Activated B cell treated with CpG ODN at 0.5 μM for 24 hours (primary cell): Measurements from ENCODE around the gene RABGAP1L. TPM values are rescaled to one million over a fixed set of nuclear protein-coding genes. Genes with fewer than 3 reads are reported as not detected.

Experiments
- ATAC-seq: fragments of 200-7000 bp; cut with Tn5 transposase; one replicate; pipeline ENCODE4 v1.10.0; 2021; ENCODE audit warnings: low read depth, mild to moderate bottlenecking, moderate library complexity
- CTCF ChIA-PET: fragments of 350-600 bp; sonication (Branson Sonifier 250); formaldehyde crosslinking; loops from one replicate; lab custom pipeline; 2021; ENCODE audit warnings: antibody characterized with exemption; lab: Charles Lee
- POLR2A ChIA-PET: fragments of 350-600 bp; sonication (Branson Sonifier 250); formaldehyde crosslinking; loops from one replicate; lab custom pipeline; 2021; ENCODE audit warnings: antibody characterized with exemption; lab: Charles Lee
- DNase-seq: peaks from one replicate; pipeline ENCODE4 v3.0.0; 2022
- H3K27ac Mint-ChIP-seq: one replicate; pipeline ENCODE4 v1.8.0; 2020; ENCODE audit warnings: mixed read lengths
- H3K27me3 Mint-ChIP-seq: one replicate; pipeline ENCODE4 v1.8.0; 2021; ENCODE audit warnings: mixed read lengths
- H3K36me3 Mint-ChIP-seq: one replicate; pipeline ENCODE4 v1.8.0; 2021; ENCODE audit warnings: low read depth, mixed read lengths
- H3K4me1 Mint-ChIP-seq: one replicate; pipeline ENCODE4 v1.8.0; 2021; ENCODE audit warnings: mixed read lengths
- H3K4me3 Mint-ChIP-seq: one replicate; pipeline ENCODE4 v1.8.0; 2020; ENCODE audit warnings: mild to moderate bottlenecking, mixed read lengths
- H3K9me3 Mint-ChIP-seq: one replicate; pipeline ENCODE4 v1.8.0; 2020; ENCODE audit warnings: mixed read lengths
- intact Hi-C: fragments of 100-400 bp; cut with micrococcal nuclease; formaldehyde crosslinking; loops from one replicate; pipeline ENCODE4 v1.15.1; 2024
- total RNA-seq: library from RNA; stranded (reverse); gene quantifications from 2 replicates; pipeline ENCODE4 v1.2.3, GENCODE V29; 2022
- TF ChIP-seq, protein P1 (sequence below): fragments of 200-600 bp; IDR thresholded peaks from one replicate; pipeline ENCODE4 v1.8.0; 2022; ENCODE audit warnings: antibody characterized with exemption, mild to moderate bottlenecking

The RABGAP1L gene
- total RNA-seq, 1 donor from 2014 or later: 126 TPM

DNA sequence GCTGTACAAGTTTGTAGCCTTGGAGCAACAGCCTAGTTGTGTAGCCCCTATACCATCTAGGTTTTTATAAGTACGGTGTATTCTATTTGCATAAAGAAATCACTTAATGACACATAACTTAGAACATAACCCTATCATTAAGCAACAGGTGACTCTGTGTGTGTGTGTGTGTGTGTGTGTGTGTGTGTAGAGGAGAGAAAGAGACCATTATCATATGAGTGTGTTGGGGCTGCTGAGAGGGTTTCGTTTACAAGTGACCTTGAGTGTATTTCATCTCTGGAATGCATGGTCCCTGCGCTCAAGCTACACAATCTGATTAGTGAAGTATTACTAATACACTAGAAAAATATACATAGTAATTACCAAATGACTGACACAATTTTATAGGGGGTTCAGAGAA is 115.1 kb downstream of the RABGAP1L start:
- no peak for ATAC-seq
- Mint-ChIP-seq H3K4me1 (peaks cover 58% of the 10 kb centered on the region), H3K36me3 (peaks cover 29% of the 10 kb centered on the region), H3K27me3 (no peaks in the 10 kb centered on the region), H3K9me3 (no peaks in the 10 kb centered on the region), H3K27ac (no peak overlapping the region), H3K4me3 (no peak overlapping the region)
- TF ChIP-seq, protein P1, sequence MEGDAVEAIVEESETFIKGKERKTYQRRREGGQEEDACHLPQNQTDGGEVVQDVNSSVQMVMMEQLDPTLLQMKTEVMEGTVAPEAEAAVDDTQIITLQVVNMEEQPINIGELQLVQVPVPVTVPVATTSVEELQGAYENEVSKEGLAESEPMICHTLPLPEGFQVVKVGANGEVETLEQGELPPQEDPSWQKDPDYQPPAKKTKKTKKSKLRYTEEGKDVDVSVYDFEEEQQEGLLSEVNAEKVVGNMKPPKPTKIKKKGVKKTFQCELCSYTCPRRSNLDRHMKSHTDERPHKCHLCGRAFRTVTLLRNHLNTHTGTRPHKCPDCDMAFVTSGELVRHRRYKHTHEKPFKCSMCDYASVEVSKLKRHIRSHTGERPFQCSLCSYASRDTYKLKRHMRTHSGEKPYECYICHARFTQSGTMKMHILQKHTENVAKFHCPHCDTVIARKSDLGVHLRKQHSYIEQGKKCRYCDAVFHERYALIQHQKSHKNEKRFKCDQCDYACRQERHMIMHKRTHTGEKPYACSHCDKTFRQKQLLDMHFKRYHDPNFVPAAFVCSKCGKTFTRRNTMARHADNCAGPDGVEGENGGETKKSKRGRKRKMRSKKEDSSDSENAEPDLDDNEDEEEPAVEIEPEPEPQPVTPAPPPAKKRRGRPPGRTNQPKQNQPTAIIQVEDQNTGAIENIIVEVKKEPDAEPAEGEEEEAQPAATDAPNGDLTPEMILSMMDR: no peak
- ChIA-PET CTCF (interaction anchor here (6.0 kb wide), 1 partner anchor 12 kb away, joined by 42 read pairs; no protein-coding TSS in a partner anchor), POLR2A (no interaction called here)
- intact Hi-C loops: loop anchor here (5.0 kb wide), 1 partner anchor 33 kb away; no protein-coding TSS in a partner anchor
- no peak for DNase-seq

DNA sequence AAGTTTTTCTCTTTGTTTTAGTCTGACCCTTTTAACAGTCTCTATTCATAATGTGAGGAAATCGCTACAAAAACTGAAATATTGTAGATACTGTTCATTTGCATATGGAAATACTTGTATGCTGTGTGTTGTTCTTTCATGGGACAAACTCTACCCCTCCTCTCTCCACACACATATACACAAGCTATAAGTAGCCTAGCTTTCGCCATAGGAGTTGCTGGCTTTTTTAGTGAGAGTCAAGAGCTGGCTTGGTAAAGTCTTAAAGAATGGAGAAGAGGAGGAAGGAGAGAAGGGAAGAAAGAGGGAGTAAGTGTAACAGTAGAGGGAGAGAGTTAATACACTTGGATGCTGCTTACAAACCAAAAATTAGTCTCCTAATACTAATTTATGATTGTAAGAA is 115.6 kb downstream of the RABGAP1L start:
- intact Hi-C loops: loop anchor here (5.0 kb wide), 1 partner anchor 32 kb away; no protein-coding TSS in a partner anchor
- DNase-seq: no peak
- Mint-ChIP-seq H3K4me3 (no peak overlapping the region), H3K27ac (no peak overlapping the region), H3K27me3 (no peaks in the 10 kb centered on the region), H3K9me3 (no peaks in the 10 kb centered on the region), H3K36me3 (peaks cover 31% of the 10 kb centered on the region), H3K4me1 (peaks cover 54% of the 10 kb centered on the region)
- ChIA-PET POLR2A (no interaction called here), CTCF (interaction anchor here (1.7 to 6.0 kb wide), 2 partner anchors 12 to 451 kb away, joined by 4 to 42 read pairs; no protein-coding TSS in a partner anchor)
- ATAC-seq: no peak
- TF ChIP-seq, protein P1: no peak

DNA sequence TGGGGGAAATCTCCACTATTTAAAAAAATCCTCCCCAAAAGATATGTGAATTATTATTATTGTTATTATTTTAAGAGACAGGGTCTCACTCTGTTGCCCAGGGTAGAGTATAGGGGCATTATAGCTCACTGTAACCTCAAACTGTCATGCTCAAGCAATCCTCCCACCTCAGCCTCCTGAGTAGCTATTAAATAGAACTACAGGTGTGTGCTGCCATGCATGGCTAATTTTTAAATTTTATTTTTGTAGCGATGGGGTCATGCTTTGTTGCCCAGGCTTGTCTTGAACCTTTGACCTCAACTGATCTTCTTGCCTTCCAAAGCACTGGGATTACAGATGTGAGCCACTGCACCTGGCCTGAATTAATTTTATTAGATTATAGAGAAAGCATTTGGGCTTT is 116.8 kb downstream of the RABGAP1L start:
- H3K4me1 Mint-ChIP-seq: peaks cover 46% of the 10 kb centered on the region
- H3K9me3 Mint-ChIP-seq: peaks cover 3% of the 10 kb centered on the region
- intact Hi-C loops: loop anchor here (2.0 kb wide), 1 partner anchor 13 kb away; no protein-coding TSS in a partner anchor
- TF ChIP-seq, protein P1: no peak
- no peaks in the 10 kb centered on the region for H3K27me3 Mint-ChIP-seq
- ChIA-PET CTCF (interaction anchor here (1.7 to 6.0 kb wide), 2 partner anchors 13 to 450 kb away, joined by 4 to 42 read pairs; no protein-coding TSS in a partner anchor), POLR2A (no interaction called here)
- no peak overlapping the region for H3K4me3 Mint-ChIP-seq
- ATAC-seq: peak; percentile 50
- peaks cover 41% of the 10 kb centered on the region for H3K36me3 Mint-ChIP-seq
- no peak overlapping the region for H3K27ac Mint-ChIP-seq
- DNase-seq: no peak

DNA sequence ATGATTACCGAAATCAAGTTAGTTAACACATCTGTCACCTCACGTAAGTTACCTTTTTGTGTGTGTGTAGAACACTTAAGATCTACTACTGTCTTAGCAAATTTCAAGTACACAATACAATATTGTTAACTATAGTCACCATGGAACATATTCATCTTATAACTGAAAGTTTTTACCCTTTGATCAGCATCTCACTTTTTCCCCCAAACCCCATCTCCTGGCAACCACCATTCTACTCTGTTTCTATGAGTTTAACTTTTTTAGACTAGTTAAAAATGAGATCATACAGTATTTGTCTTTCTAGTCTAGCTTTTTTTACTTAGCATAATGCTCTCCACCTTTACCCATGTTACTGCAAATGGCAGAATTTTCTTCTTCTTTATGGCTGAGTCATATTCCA is 124.7 kb downstream of the RABGAP1L start:
- Mint-ChIP-seq H3K9me3 (peaks cover 21% of the 10 kb centered on the region), H3K36me3 (peaks cover 87% of the 10 kb centered on the region), H3K27ac (no peak overlapping the region), H3K4me3 (no peak overlapping the region), H3K27me3 (no peaks in the 10 kb centered on the region), H3K4me1 (no peaks in the 10 kb centered on the region)
- intact Hi-C loops: no loop called here
- ChIA-PET CTCF (no interaction called here), POLR2A (interaction anchor here (0.7 kb wide), 1 partner anchor 178 kb away, joined by 8 read pairs; no protein-coding TSS in a partner anchor)
- TF ChIP-seq, protein P1: no peak
- no peak for ATAC-seq
- DNase-seq: no peak

DNA sequence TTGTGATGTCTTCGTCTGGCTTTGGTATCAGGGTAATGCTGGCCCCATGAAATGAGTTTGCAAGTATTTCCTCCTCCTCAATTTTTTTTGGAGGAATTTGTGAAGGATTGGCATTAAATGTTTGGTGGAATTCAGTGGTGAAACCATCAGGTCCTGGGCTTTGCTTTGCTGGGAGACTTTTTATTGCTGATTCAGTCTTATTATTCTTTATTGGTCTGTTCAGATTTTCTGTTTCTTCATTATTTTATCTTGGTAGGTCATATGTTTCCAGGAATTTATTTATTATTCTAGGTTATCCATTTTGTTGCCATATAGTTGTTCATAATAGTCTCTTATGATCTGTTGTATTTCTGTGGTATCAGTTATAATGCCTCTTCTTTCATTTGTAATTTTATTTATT is 126.7 kb downstream of the RABGAP1L start:
- H3K27ac Mint-ChIP-seq: no peak overlapping the region

More for the DNA sequence above, 126.7 kb downstream of the RABGAP1L start:
- POLR2A ChIA-PET: no interaction called here
- Mint-ChIP-seq H3K4me3 (no peak overlapping the region), H3K36me3 (peaks cover 91% of the 10 kb centered on the region), H3K27me3 (no peaks in the 10 kb centered on the region), H3K4me1 (no peaks in the 10 kb centered on the region), H3K9me3 (peaks cover 23% of the 10 kb centered on the region)
- TF ChIP-seq, protein P1: no peak
- DNase-seq (no peak), ATAC-seq (no peak)
- CTCF ChIA-PET: no interaction called here
- intact Hi-C loops: no loop called here
